SK-N-SH (cell line): ENCODE results near the gene LRMDA. TPM values are rescaled to one million over a fixed set of nuclear protein-coding genes. Genes with fewer than 3 reads are reported as not detected.

Experiments used
- CTCF ChIA-PET: fragments of 300-600, 350-600 bp; formaldehyde crosslinking; extraction: SDS; loops from one replicate; lab custom pipeline; 2021; lab: Yijun Ruan, JAX
- POLR2A ChIA-PET: fragments of 350-600 bp; sonication (Branson Sonifier 250); formaldehyde crosslinking; extraction: SDS; loops from one replicate; lab custom pipeline; 2020; ENCODE audit warnings: antibody characterized with exemption, inconsistent platforms; lab: Yijun Ruan, JAX
- DNase-seq: peaks from one replicate; pipeline ENCODE4 v3.0.0; 2012
- H2AFZ ChIP-seq: fragments of 200-600 bp; sonication (generic); 2 replicates; pipeline ENCODE4 v1.8.1; 2016; ENCODE audit warnings: antibody characterized with exemption, mild to moderate bottlenecking, low read depth
- H3F3A ChIP-seq: fragments of 200-600 bp; sonication (generic); replicated peaks from 2 replicates; pipeline ENCODE3; 2016; ENCODE audit warnings: antibody characterized with exemption, mild to moderate bottlenecking; ENCODE audit not compliant: insufficient read depth
- H3K27ac ChIP-seq, 2 experiments: fragments of 200-500 bp in 1 of 2; fragments of 200-600 bp in 1 of 2; sonication (Bioruptor generic) in 1 of 2; sonication (generic), shearing (Covaris generic) in 1 of 2; 2 replicates each; pipeline versions ENCODE4 v1.5.1 to v1.6.1; 2014 to 2016; ENCODE audit warnings: low read depth in 2 of 2, inconsistent platforms in 1 of 2, low read length in 1 of 2, mild to moderate bottlenecking in 1 of 2, mixed read lengths in 1 of 2
- H3K27me3 ChIP-seq: fragments of 200-600 bp; sonication (generic), shearing (Covaris generic); 2 replicates; pipeline ENCODE4 v1.6.1; 2016; ENCODE audit warnings: mixed run types; ENCODE audit not compliant: insufficient read depth
- H3K36me3 ChIP-seq, 2 experiments: fragments of 200-500 bp in 1 of 2; fragments of 200-600 bp in 1 of 2; sonication (Bioruptor generic) in 1 of 2; sonication (generic) in 1 of 2; replicated peaks in 1 of 2; 2 replicates each; pipeline versions ENCODE3 to v1.5.1; 2014 to 2016; ENCODE audit warnings: low read length in 1 of 2, mild to moderate bottlenecking in 1 of 2; ENCODE audit not compliant: insufficient read depth in 2 of 2, control insufficient read depth in 1 of 2
- H3K4me1 ChIP-seq, 2 experiments: fragments of 200-500 bp in 1 of 2; fragments of 200-600 bp in 1 of 2; sonication (Bioruptor generic) in 1 of 2; sonication (generic), shearing (Covaris generic) in 1 of 2; 2 replicates each; pipeline versions ENCODE4 v1.5.1 to v1.6.1; 2014 to 2016; ENCODE audit warnings: low read depth in 1 of 2, low read length in 1 of 2, mixed run types in 1 of 2; ENCODE audit not compliant: insufficient read depth in 2 of 2, control insufficient read depth in 1 of 2
- H3K4me2 ChIP-seq: fragments of 200-600 bp; sonication (generic), shearing (Covaris generic); 2 replicates; pipeline ENCODE4 v1.6.1; 2017; ENCODE audit warnings: mixed run types
- H3K4me3 ChIP-seq, 2 experiments: fragments of 200-500 bp in 1 of 2; fragments of 200-600 bp in 1 of 2; sonication (Bioruptor generic) in 1 of 2; sonication (generic), shearing (Covaris generic) in 1 of 2; 2 replicates each; pipeline versions ENCODE4 v1.5.1 to v1.8.1; 2014 to 2016; ENCODE audit warnings: low read depth in 2 of 2, inconsistent platforms in 1 of 2, low read length in 1 of 2, mild to moderate bottlenecking in 1 of 2, mixed read lengths in 1 of 2, moderate library complexity in 1 of 2
- H3K79me2 ChIP-seq: fragments of 200-600 bp; sonication (generic); 2 replicates; pipeline ENCODE4 v1.8.1; 2017; ENCODE audit warnings: mild to moderate bottlenecking; ENCODE audit not compliant: insufficient read depth
- H3K9ac ChIP-seq: fragments of 200-600 bp; sonication (generic); 2 replicates; pipeline ENCODE4 v1.6.1; 2017; ENCODE audit warnings: mixed run types
- H3K9me2 ChIP-seq: fragments of 200-600 bp; sonication (generic); 2 replicates; pipeline ENCODE4 v1.6.1; 2017; ENCODE audit warnings: mixed run types
- H3K9me3 ChIP-seq: fragments of 200-600 bp; sonication (generic); 2 replicates; pipeline ENCODE4 v1.6.1; 2017; ENCODE audit warnings: mixed run types, mild to moderate bottlenecking, moderate library complexity
- H4K20me1 ChIP-seq: fragments of 200-600 bp; sonication (generic); 2 replicates; pipeline ENCODE4 v1.6.1; 2017; ENCODE audit warnings: mild to moderate bottlenecking, mixed run types; ENCODE audit not compliant: insufficient read depth
- CHD2 ChIP-seq: fragments of 150-350 bp; IDR thresholded peaks from 2 replicates; pipeline ENCODE4 v1.6.1; 2018; ENCODE audit warnings: low read length; ENCODE audit not compliant: partially characterized antibody
- ELF1 ChIP-seq: IDR thresholded peaks from 2 replicates; pipeline ENCODE4 v1.4.0; 2012
- EP300 ChIP-seq, 2 experiments: IDR thresholded peaks; 2 replicates each; pipeline versions ENCODE4 v1.4.0 to v1.6.1; 2012; ENCODE audit warnings: borderline replicate concordance in 1 of 2, low read depth in 1 of 2, low read length in 1 of 2
- EZH2phosphoT487 ChIP-seq: fragments of 200-600 bp; sonication (generic); IDR thresholded peaks from 2 replicates; pipeline ENCODE4 v1.6.1; 2017; ENCODE audit warnings: low read depth, mixed run types, mild to moderate bottlenecking, antibody characterized with exemption, moderate library complexity, borderline replicate concordance
- FOSL2 ChIP-seq: IDR thresholded peaks from 2 replicates; pipeline ENCODE4 v1.4.0; 2012; ENCODE audit warnings: low read depth, mild to moderate bottlenecking, moderate library complexity, borderline replicate concordance
- FOXM1 ChIP-seq: IDR thresholded peaks from 2 replicates; pipeline ENCODE4 v1.4.0; 2012; ENCODE audit warnings: low read depth, mild to moderate bottlenecking
- GABPA ChIP-seq: IDR thresholded peaks from 2 replicates; pipeline ENCODE4 v1.4.0; 2012; ENCODE audit warnings: low read depth, mild to moderate bottlenecking
- MAX ChIP-seq: IDR thresholded peaks from 2 replicates; pipeline ENCODE4 v1.4.0; 2012; ENCODE audit warnings: low read depth
- MEF2A ChIP-seq: IDR thresholded peaks from 2 replicates; pipeline ENCODE4 v1.4.0; 2012; ENCODE audit warnings: low read depth, borderline replicate concordance
- NFIC ChIP-seq: IDR thresholded peaks from 2 replicates; pipeline ENCODE4 v1.4.0; 2012; ENCODE audit warnings: borderline replicate concordance
- PBX3 ChIP-seq: IDR thresholded peaks from 2 replicates; pipeline ENCODE4; 2012
- RCOR1 ChIP-seq: fragments of 150-350 bp; IDR thresholded peaks from 2 replicates; pipeline ENCODE4 v1.6.1; 2017; ENCODE audit warnings: antibody characterized with exemption, low read length
- REST ChIP-seq: IDR thresholded peaks from 2 replicates; pipeline ENCODE4 v1.6.1; 2012; ENCODE audit warnings: mild to moderate bottlenecking, low read depth, low read length, moderate library complexity
- RXRA ChIP-seq: IDR thresholded peaks from 2 replicates; pipeline ENCODE4 v1.4.0; 2012; ENCODE audit warnings: low read depth, mild to moderate bottlenecking, borderline replicate concordance
- SMC3 ChIP-seq: IDR thresholded peaks from 2 replicates; pipeline ENCODE4 v1.6.1; 2012; ENCODE audit warnings: low read depth, low read length, improper control_type of control experiment
- TAF1 ChIP-seq: IDR thresholded peaks from 2 replicates; pipeline ENCODE4 v1.6.1; 2012; ENCODE audit warnings: low read depth, mild to moderate bottlenecking, low read length, moderate library complexity, borderline replicate concordance
- TCF12 ChIP-seq: IDR thresholded peaks from 2 replicates; pipeline ENCODE4 v1.4.0; 2012
- TEAD4 ChIP-seq: IDR thresholded peaks from 2 replicates; pipeline ENCODE4 v1.4.0; 2012; ENCODE audit warnings: mild to moderate bottlenecking, borderline replicate concordance; ENCODE audit not compliant: insufficient read depth
- YY1 ChIP-seq: IDR thresholded peaks from 2 replicates; pipeline ENCODE4 v1.4.0; 2012; ENCODE audit warnings: low read depth, mild to moderate bottlenecking
- ZBTB33 ChIP-seq: IDR thresholded peaks from 2 replicates; pipeline ENCODE4 v1.4.0; 2012; ENCODE audit warnings: low read depth, borderline replicate concordance
- WGBS: methylation state at CpG from one replicate; pipeline ENCODE4 v1.1.6; 2017; ENCODE audit warnings: low lambda C conversion rate; 5-methylcytosine and 5-hydroxymethylcytosine counted together
- polyA plus RNA-seq, 3 experiments: library from polyadenylated mRNA; depleted of rRNA; stranded (reverse); fragments of >200 nt; gene quantifications; 2 replicates each; pipeline ENCODE4 v1.2.3, GENCODE V29; 2012

The LRMDA gene
- polyA plus RNA-seq, 1 of the 3 experiments (the other 2 are of a cell fraction) = 0.95 TPM

- Histone ChIP-seq H3K79me2 (no peaks in the 10 kb centered on the region), H3K4me3 (no peak overlapping the region), H3K36me3 (no peaks in the 10 kb centered on the region), H3K27ac (no peak overlapping the region), H3K4me1 (peaks cover 2 to 3% of the 10 kb centered on the region in 2 experiments; a peak in 1 of 4 replicates), H3K27me3 (no peaks in the 10 kb centered on the region), H2AFZ (no peak overlapping the region), H3K9me2 (no peaks in the 10 kb centered on the region), H3K9ac (no peak overlapping the region), H3K9me3 (no peaks in the 10 kb centered on the region), H3F3A (no peaks in the 10 kb centered on the region), H3K4me2 (no peak overlapping the region), H4K20me1 (no peaks in the 10 kb centered on the region)
- CTCF ChIA-PET = no interaction called here
- no peak for DNase-seq
- 79% methylated on average over 2 of the region's 2 CpGs for WGBS
- POLR2A ChIA-PET = no interaction called here
- no peak for TF ChIP-seq TEAD4
- TF ChIP-seq EZH2phosphoT487 = no peak
- TF ChIP-seq CHD2 = no peak
- TF ChIP-seq ELF1 = no peak
- TF ChIP-seq, all 33 proteins: peak for 0
Measured at GRCh38 chr10:75528392-75528791, 97.0 kb downstream of the LRMDA start.

- Histone ChIP-seq H3K36me3 (no peaks in the 10 kb centered on the region), H3K27me3 (no peaks in the 10 kb centered on the region), H3K4me3 (no peak overlapping the region), H3K4me2 (peak overlapping the region; percentile 37; the same call in 1 of the 2 replicates), H3K4me1 (peaks cover 2 to 3% of the 10 kb centered on the region in 2 experiments; a peak in 1 of 4 replicates), H3F3A (no peaks in the 10 kb centered on the region), H3K9me2 (no peaks in the 10 kb centered on the region), H3K9me3 (no peaks in the 10 kb centered on the region), H2AFZ (no peak overlapping the region), H3K79me2 (no peaks in the 10 kb centered on the region), H3K9ac (no peak overlapping the region), H3K27ac (peak overlapping the region in 1 of 2 experiments; percentile 36; a peak in 1 of 4 replicates), H4K20me1 (no peaks in the 10 kb centered on the region)
- ChIA-PET CTCF (no interaction called here), POLR2A (no interaction called here)
- DNase-seq = no peak
- 23% methylated on average over 3 of the region's 3 CpGs for WGBS
- TF ChIP-seq REST = 0 out of 2 replicates have a peak, but pooled peaks have one; percentile 59
- no peak for TF ChIP-seq YY1
- TF ChIP-seq NFIC = peak; percentile 96
- TF ChIP-seq RXRA = peak; percentile 90; the same call in 1 of the 2 replicates
- TF ChIP-seq ZBTB33 = peak; percentile 74; the same call in 1 of the 2 replicates
- peak; percentile 95 for TF ChIP-seq PBX3
- peak; percentile 13 to 91; a peak in 3 of 4 replicates for TF ChIP-seq EP300 (IDR thresholded peaks at IDR 0.05; ENCODE audit: borderline replicate concordance in 1 of 2, low read depth in 1 of 2, low read length in 1 of 2)
- TF ChIP-seq ELF1 = peak; percentile 31; the same call in 1 of the 2 replicates
- TF ChIP-seq TAF1 = no peak
- peak; percentile 94 for TF ChIP-seq TCF12
- TF ChIP-seq TEAD4 = peak; percentile 86
- no peak for TF ChIP-seq SMC3
- no peak for TF ChIP-seq EZH2phosphoT487
- TF ChIP-seq FOSL2 = peak; percentile 93
- no peak for TF ChIP-seq CHD2
- TF ChIP-seq FOXM1 = 0 out of 2 replicates have a peak, but pooled peaks have one; percentile 45
- peak; percentile 83 for TF ChIP-seq MAX
- TF ChIP-seq MEF2A = peak; percentile 28; the same call in 1 of the 2 replicates
- no peak for TF ChIP-seq GABPA
- no peak for TF ChIP-seq RCOR1
Measured at GRCh38 chr10:75530299-75530698, 98.9 kb downstream of the LRMDA start.
